Right cardiac atrium (tissue), 5 donors: Measurements from ENCODE around the gene VARS2. TPM values are rescaled to one million over a fixed set of nuclear protein-coding genes. Genes with fewer than 3 reads are reported as not detected.

Source experiments
- ATAC-seq, 2 donors: fragments of 200-7000 bp; cut with Tn5 transposase; one replicate each; pipeline versions ENCODE4 v1.8.0 to v1.9.1; 2020; ENCODE audit warnings: moderate library complexity in 2 of 2, mild to moderate bottlenecking in 1 of 2
- DNase-seq, 3 donors: peaks; one replicate each; pipeline ENCODE4 v3.0.0-alpha.2; 2020
- H3K27ac ChIP-seq: one replicate; pipeline ENCODE4 v1.5.1; 2013; ENCODE audit warnings: mild to moderate bottlenecking, low read length, control low read depth, moderate library complexity
- H3K27me3 ChIP-seq: one replicate; pipeline ENCODE4 v1.6.1; 2013; ENCODE audit not compliant: control insufficient read depth, insufficient read depth
- H3K4me1 ChIP-seq: one replicate; pipeline ENCODE4 v1.6.1; 2013; ENCODE audit warnings: low read length; ENCODE audit not compliant: control insufficient read depth, insufficient read depth
- H3K4me3 ChIP-seq: one replicate; pipeline ENCODE4 v1.5.1; 2013; ENCODE audit warnings: low read length, control low read depth
- H3K9me3 ChIP-seq: one replicate; pipeline ENCODE4 v1.6.1; 2013; ENCODE audit warnings: low read length; ENCODE audit not compliant: control insufficient read depth
- WGBS: extraction: QIAGEN DNeasy Blood & Tissue Kit; methylation state at CpG from one replicate; pipeline ENCODE4 v1.1.7; 2013; 5-methylcytosine and 5-hydroxymethylcytosine counted together
- intact Hi-C, 4 donors: fragments of 100-400 bp; cut with DNase I; formaldehyde crosslinking; loops; one replicate each; pipeline versions ENCODE4 v1.11.0 to v1.14.0; 2022 to 2023
- polyA plus RNA-seq: library from polyadenylated mRNA; stranded (reverse); fragments of 200-250 nt; gene quantifications from one replicate; pipeline ENCODE4 v1.2.3, GENCODE V29; 2013
- total RNA-seq, 4 donors: library from RNA; stranded (reverse); fragmentation: NEBNext Ultra II Directional; extraction: Animal tissue kit (Norgen Biotek cat#: 25700); gene quantifications; one replicate each; pipeline ENCODE4 v1.2.1, GENCODE V29; 2021
- donor health status: healthy with polysubstance abuse.
- donor health status: DM: no; HTN: yes; CAD: no.
- donor health status: DM: no; HTN: no; CAD: no.
- donor health status: DM: no; HTN: yes; CAD: no; lungs with severe emphysema.
- donor health status: DM: yes; HTN: yes; CAD: no.

The VARS2 gene
- total and polyA plus RNA-seq, 5 donors, result 14.2 to 20.8 (median 15.1) TPM

- H3K27me3 ChIP-seq, result no peaks in the 10 kb centered on the region
- DNase-seq (no peak), ATAC-seq (no peak)
- 82% methylated on average over 12 of the region's 12 CpGs for WGBS
- H3K4me3 ChIP-seq, result no peak overlapping the region
- intact Hi-C loops, result no loop called here
- peaks cover 10% of the 10 kb centered on the region for H3K4me1 ChIP-seq
- no peaks in the 10 kb centered on the region for H3K9me3 ChIP-seq
- no peak overlapping the region for H3K27ac ChIP-seq
Observed at GRCh38 chr6:30890646-30891449, 23.2 kb upstream of the VARS2 start.

GRCh38 chr6:30891450-30891723 lies 22.7 kb upstream of the VARS2 start:
- WGBS, result 87% methylated on average over 4 of the region's 4 CpGs
- no peak for ATAC-seq
- H3K9me3 ChIP-seq, result no peaks in the 10 kb centered on the region

GRCh38 chr6:30891816-30892538 lies 22.1 kb upstream of the VARS2 start:
- 88% methylated on average over 21 of the region's 21 CpGs for WGBS
- intact Hi-C loops, result no loop called here
- Histone ChIP-seq H3K27ac (no peak overlapping the region), H3K9me3 (no peaks in the 10 kb centered on the region), H3K4me1 (peaks cover 6% of the 10 kb centered on the region), H3K27me3 (no peaks in the 10 kb centered on the region), H3K4me3 (no peak overlapping the region)
- no peak for ATAC-seq
- no peak for DNase-seq

More at GRCh38 chr6:30891450-30891723, 22.7 kb upstream of the VARS2 start:
- H3K27me3 ChIP-seq, result no peaks in the 10 kb centered on the region
- H3K4me1 ChIP-seq, result peaks cover 9% of the 10 kb centered on the region
- intact Hi-C loops, result no loop called here
- no peak for DNase-seq
- no peak overlapping the region for H3K27ac ChIP-seq
- H3K4me3 ChIP-seq, result no peak overlapping the region

GRCh38 chr6:30893001-30893591 lies 20.9 kb upstream of the VARS2 start:
- WGBS, result 87% methylated on average over 16 of the region's 16 CpGs
- DNase-seq, result no peak
- H3K9me3 ChIP-seq, result no peaks in the 10 kb centered on the region
- H3K4me1 ChIP-seq, result peaks cover 6% of the 10 kb centered on the region
- ATAC-seq, result no peak
- no peak overlapping the region for H3K4me3 ChIP-seq
- no peaks in the 10 kb centered on the region for H3K27me3 ChIP-seq
- intact Hi-C loops, result no loop called here
- no peak overlapping the region for H3K27ac ChIP-seq

GRCh38 chr6:30893666-30894065 lies 20.4 kb upstream of the VARS2 start:
- H3K27me3 ChIP-seq, result no peaks in the 10 kb centered on the region
- no peak for ATAC-seq
- no peaks in the 10 kb centered on the region for H3K9me3 ChIP-seq
- H3K4me3 ChIP-seq, result no peak overlapping the region
- peaks cover 4% of the 10 kb centered on the region for H3K4me1 ChIP-seq
- 91% methylated on average over 8 of the region's 8 CpGs for WGBS
- intact Hi-C loops, result no loop called here
- DNase-seq, result no peak
- no peak overlapping the region for H3K27ac ChIP-seq

- DNase-seq, result no peak
- no peak overlapping the region for H3K4me3 ChIP-seq
- no peaks in the 10 kb centered on the region for H3K9me3 ChIP-seq
- intact Hi-C loops, result no loop called here
- peaks cover 2% of the 10 kb centered on the region for H3K4me1 ChIP-seq
- no peaks in the 10 kb centered on the region for H3K27me3 ChIP-seq
- H3K27ac ChIP-seq, result no peak overlapping the region
- ATAC-seq, result no peak
- WGBS, result 88% methylated on average over 12 of the region's 12 CpGs
Observed at GRCh38 chr6:30894381-30894780, 19.7 kb upstream of the VARS2 start.

GRCh38 chr6:30894935-30895334 lies 19.1 kb upstream of the VARS2 start:
- intact Hi-C loops, result no loop called here
- WGBS, result 94% methylated on average over 3 of the region's 3 CpGs

GRCh38 chr6:30895343-30895742 lies 18.7 kb upstream of the VARS2 start:
- WGBS, result 80% methylated on average over 10 of the region's 10 CpGs
- Histone ChIP-seq H3K27ac (no peak overlapping the region), H3K4me1 (no peaks in the 10 kb centered on the region), H3K9me3 (no peaks in the 10 kb centered on the region), H3K4me3 (no peak overlapping the region), H3K27me3 (no peaks in the 10 kb centered on the region)
- DNase-seq (no peak), ATAC-seq (no peak)
- intact Hi-C loops, result no loop called here

More at GRCh38 chr6:30894935-30895334, 19.1 kb upstream of the VARS2 start:
- Histone ChIP-seq H3K27me3 (no peaks in the 10 kb centered on the region), H3K9me3 (no peaks in the 10 kb centered on the region), H3K4me3 (no peak overlapping the region), H3K4me1 (no peaks in the 10 kb centered on the region), H3K27ac (no peak overlapping the region)
- no peak for DNase-seq
- no peak for ATAC-seq

- ATAC-seq, result no peak
- intact Hi-C loops, result no loop called here
- no peaks in the 10 kb centered on the region for H3K27me3 ChIP-seq
- no peak overlapping the region for H3K27ac ChIP-seq
- no peaks in the 10 kb centered on the region for H3K9me3 ChIP-seq
- H3K4me1 ChIP-seq, result no peaks in the 10 kb centered on the region
- 94% methylated on average over 13 of the region's 13 CpGs for WGBS
- no peak overlapping the region for H3K4me3 ChIP-seq
- no peak for DNase-seq
Observed at GRCh38 chr6:30896541-30896940, 17.5 kb upstream of the VARS2 start.

- DNase-seq, result peak in 1 of 3 donors; percentile 30
- intact Hi-C loops, result no loop called here
- no peaks in the 10 kb centered on the region for H3K4me1 ChIP-seq
- no peak overlapping the region for H3K27ac ChIP-seq
- WGBS, result 85% methylated on average over 16 of the region's 16 CpGs
- no peak for ATAC-seq
- H3K4me3 ChIP-seq, result no peak overlapping the region
- H3K27me3 ChIP-seq, result no peaks in the 10 kb centered on the region
- H3K9me3 ChIP-seq, result no peaks in the 10 kb centered on the region
Observed at GRCh38 chr6:30897882-30898281, 16.2 kb upstream of the VARS2 start.

- Histone ChIP-seq H3K27ac (no peak overlapping the region), H3K4me1 (no peaks in the 10 kb centered on the region), H3K27me3 (no peaks in the 10 kb centered on the region), H3K9me3 (no peaks in the 10 kb centered on the region), H3K4me3 (no peak overlapping the region)
- DNase-seq, result peak in 2 of 3 donors; percentile 44 to 51
- no peak for ATAC-seq
- intact Hi-C loops, result no loop called here
- WGBS, result 76% methylated on average over 23 of the region's 23 CpGs
Observed at GRCh38 chr6:30898750-30899360, 15.2 kb upstream of the VARS2 start.
